Muscle of leg (tissue), 11 donors: Measurements from ENCODE around the gene EFCAB11. TPM values are rescaled to one million over a fixed set of nuclear protein-coding genes. Genes with fewer than 3 reads are reported as not detected.
A peak's percentile ranks its signal among the peaks of the same experiment; 100 is the strongest.

ENCODE experiments used
- DNase-seq: peaks from one replicate; pipeline ENCODE4 v3.0.0; 2013
- H3K27ac ChIP-seq: one replicate; pipeline ENCODE4 v1.5.1; 2013; ENCODE audit warnings: mild to moderate bottlenecking, low read length, control low read depth
- H3K27me3 ChIP-seq: one replicate; pipeline ENCODE4 v1.6.1; 2013; ENCODE audit warnings: low read length; ENCODE audit not compliant: control insufficient read depth, insufficient read depth
- H3K36me3 ChIP-seq: one replicate; pipeline ENCODE4 v1.6.1; 2013; ENCODE audit warnings: low read length; ENCODE audit not compliant: control insufficient read depth, insufficient read depth
- H3K4me1 ChIP-seq: one replicate; pipeline ENCODE4 v1.6.1; 2013; ENCODE audit warnings: low read length; ENCODE audit not compliant: control insufficient read depth, insufficient read depth
- H3K4me3 ChIP-seq: one replicate; pipeline ENCODE4 v1.5.1; 2013; ENCODE audit warnings: low read length, control low read depth
- H3K9me3 ChIP-seq: replicated peaks from 2 replicates; pipeline ENCODE4 v1.6.1; 2013; ENCODE audit warnings: low read depth, low read length; ENCODE audit not compliant: control insufficient read depth
- WGBS: methylation state at CpG from one replicate; pipeline ENCODE4 v1.1.5; 2013; ENCODE audit warnings: missing lambda C conversion rate; ENCODE audit not compliant: insufficient coverage; 5-methylcytosine and 5-hydroxymethylcytosine counted together
- polyA plus RNA-seq, 8 donors: library from polyadenylated mRNA; unstranded; fragments of 120-200 nt; gene quantifications; one replicate each; pipeline versions ENCODE4 v1.2.1 to v1.2.3, GENCODE V29; 2013; ENCODE audit warnings: inconsistent platforms in 1 of 8, low replicate concordance in 1 of 8; ENCODE audit not compliant: insufficient read length in 8 of 8, insufficient read depth in 1 of 8
- total RNA-seq: library from RNA; stranded (reverse); fragments of 120-200 nt; gene quantifications from one replicate; pipeline ENCODE4 v1.2.4, GENCODE V29; 2013

The EFCAB11 gene
- total and polyA plus RNA-seq, 9 donors, result 5.5 to 8.6 (median 6.5) TPM

DNA sequence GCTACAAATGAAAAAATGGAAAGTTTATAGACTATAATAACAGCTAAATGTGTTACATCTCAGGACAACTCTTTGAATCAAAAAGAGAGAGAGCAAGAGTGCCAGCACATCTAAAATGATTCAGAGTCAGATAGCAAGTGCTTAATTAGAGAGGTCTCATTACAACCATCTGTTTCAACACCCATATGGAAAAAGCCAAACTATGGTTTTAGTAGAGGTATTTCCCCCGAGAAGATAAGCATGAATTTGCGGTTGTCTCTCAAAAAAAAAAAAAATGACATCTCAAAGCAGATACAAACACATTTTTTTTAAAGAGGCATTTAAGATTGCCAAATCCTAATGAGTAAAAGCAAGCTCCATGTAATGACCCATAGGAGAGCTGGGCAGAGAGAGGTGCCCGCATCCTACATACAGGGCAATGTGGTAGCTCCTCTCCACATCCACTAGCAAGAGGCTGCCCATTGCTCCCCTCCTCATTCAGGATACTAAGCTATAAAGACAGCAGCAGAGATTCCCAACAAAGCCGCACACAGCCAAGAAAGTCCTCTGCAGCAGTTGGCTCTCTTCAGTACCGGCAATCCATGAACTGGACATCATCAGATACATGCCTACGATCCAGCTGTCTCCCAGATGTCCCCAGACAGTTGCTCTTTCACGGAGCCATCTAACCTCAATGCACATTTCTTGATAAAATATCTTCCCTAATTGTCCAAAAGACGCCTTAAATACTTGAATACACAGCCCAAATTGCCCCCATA is 100.4 kb downstream of the EFCAB11 start:
- 57% methylated on average over 6 of the region's 8 CpGs for WGBS
- Histone ChIP-seq H3K36me3 (no peaks in the 10 kb centered on the region), H3K9me3 (no peaks in the 10 kb centered on the region), H3K27me3 (no peaks in the 10 kb centered on the region), H3K27ac (no peak overlapping the region), H3K4me3 (no peak overlapping the region), H3K4me1 (peaks cover 9% of the 10 kb centered on the region)
- peak; percentile 43 for DNase-seq

DNA sequence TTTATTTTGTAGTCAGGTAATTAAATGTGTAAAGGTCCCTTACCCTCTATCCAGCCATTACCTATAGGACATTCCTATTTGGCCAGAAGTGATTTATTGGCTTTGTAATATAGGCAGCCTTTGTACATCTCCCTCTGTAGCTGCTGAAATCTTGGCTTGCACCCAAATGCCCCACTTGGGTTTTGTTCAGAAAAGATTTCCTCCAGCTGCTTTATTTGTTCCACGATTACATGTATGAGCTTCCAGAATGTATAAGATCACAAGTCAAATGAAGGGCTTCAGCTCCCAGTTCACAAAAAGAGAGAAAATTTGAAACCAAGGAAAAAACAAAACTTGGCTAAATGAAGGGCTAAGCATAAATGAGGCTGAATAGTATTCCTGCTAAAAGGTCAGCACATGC is 103.4 kb downstream of the EFCAB11 start:
- Histone ChIP-seq H3K27ac (peak overlapping the region; percentile 29), H3K4me3 (no peak overlapping the region), H3K4me1 (peaks cover 9% of the 10 kb centered on the region), H3K9me3 (no peaks in the 10 kb centered on the region), H3K27me3 (no peaks in the 10 kb centered on the region), H3K36me3 (no peaks in the 10 kb centered on the region)
- DNase-seq, result peak; percentile 78
- no CpG with 5 or more reads among the region's 1 CpG for WGBS

- WGBS, result 50% methylated on average over 1 of the region's 1 CpG
Measured at GRCh38 chr14:89849931-89850330, 104.6 kb downstream of the EFCAB11 start.

GRCh38 chr14:89848165-89848564 is 106.4 kb downstream of the EFCAB11 start:
- Histone ChIP-seq H3K27me3 (no peaks in the 10 kb centered on the region), H3K9me3 (no peaks in the 10 kb centered on the region), H3K4me3 (no peak overlapping the region), H3K36me3 (no peaks in the 10 kb centered on the region), H3K27ac (no peak overlapping the region), H3K4me1 (peaks cover 7% of the 10 kb centered on the region)
- WGBS, result 86% methylated on average over 1 of the region's 2 CpGs
- peak; percentile 59 for DNase-seq

More at GRCh38 chr14:89849931-89850330, 104.6 kb downstream of the EFCAB11 start:
- no peak overlapping the region for H3K4me3 ChIP-seq
- H3K4me1 ChIP-seq, result peaks cover 9% of the 10 kb centered on the region
- no peak overlapping the region for H3K27ac ChIP-seq
- no peaks in the 10 kb centered on the region for H3K9me3 ChIP-seq
- no peak for DNase-seq
- no peaks in the 10 kb centered on the region for H3K36me3 ChIP-seq
- no peaks in the 10 kb centered on the region for H3K27me3 ChIP-seq

DNA sequence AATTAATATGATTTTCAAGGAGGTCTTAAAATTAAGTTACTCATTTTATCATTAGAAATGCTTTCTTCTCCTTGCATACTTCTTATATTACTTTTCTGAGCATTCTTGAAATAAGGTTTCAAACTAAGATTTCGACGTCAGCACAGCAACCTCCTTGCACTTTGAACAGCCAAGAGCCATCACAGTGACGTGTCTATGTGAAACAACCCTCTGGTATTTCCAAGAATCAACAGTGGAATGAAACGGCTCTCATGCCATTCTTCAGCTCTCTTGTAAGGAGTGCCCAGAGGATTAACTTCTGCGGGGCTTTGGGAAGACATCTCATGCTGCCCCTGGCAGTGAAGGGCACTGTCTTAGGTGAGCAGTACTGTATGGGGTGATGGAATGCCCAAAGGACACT is 109.2 kb downstream of the EFCAB11 start:
- Histone ChIP-seq H3K27me3 (no peaks in the 10 kb centered on the region), H3K4me3 (no peak overlapping the region), H3K36me3 (no peaks in the 10 kb centered on the region), H3K27ac (no peak overlapping the region), H3K4me1 (peaks cover 2% of the 10 kb centered on the region), H3K9me3 (no peaks in the 10 kb centered on the region)
- DNase-seq, result no peak
- 62% methylated on average over 5 of the region's 5 CpGs for WGBS

GRCh38 chr14:89844508-89844907 is 110.0 kb downstream of the EFCAB11 start:
- Histone ChIP-seq H3K4me1 (no peaks in the 10 kb centered on the region), H3K27me3 (no peaks in the 10 kb centered on the region), H3K4me3 (no peak overlapping the region), H3K9me3 (no peaks in the 10 kb centered on the region), H3K36me3 (no peaks in the 10 kb centered on the region), H3K27ac (no peak overlapping the region)
- DNase-seq, result no peak
- WGBS, result 100% methylated on average over 1 of the region's 1 CpG

DNA sequence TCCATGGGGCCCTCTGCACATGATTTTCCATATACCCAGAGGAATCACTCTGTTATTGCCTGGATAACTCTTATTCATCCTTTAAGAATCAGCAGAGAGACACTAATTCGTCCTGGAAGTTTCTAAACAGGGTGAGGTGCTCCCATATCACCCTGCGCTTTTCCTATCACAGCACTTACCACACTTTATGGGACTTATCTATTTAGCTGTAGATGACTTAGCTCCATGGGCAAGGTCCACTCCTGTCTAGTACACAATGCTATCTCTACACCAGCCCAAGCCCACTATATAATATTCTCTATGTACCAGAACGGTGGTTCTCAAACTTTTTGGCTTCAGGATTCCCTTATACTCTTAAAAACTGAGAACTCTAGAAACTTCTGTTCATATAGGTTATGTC is 111.7 kb downstream of the EFCAB11 start:
- no peaks in the 10 kb centered on the region for H3K36me3 ChIP-seq
- H3K9me3 ChIP-seq, result peaks cover 4% of the 10 kb centered on the region
- no peaks in the 10 kb centered on the region for H3K27me3 ChIP-seq
- H3K4me3 ChIP-seq, result no peak overlapping the region
- 100% methylated on average over 1 of the region's 3 CpGs for WGBS
- DNase-seq, result no peak
- no peaks in the 10 kb centered on the region for H3K4me1 ChIP-seq
- no peak overlapping the region for H3K27ac ChIP-seq

- DNase-seq, result no peak
- Histone ChIP-seq H3K4me1 (no peaks in the 10 kb centered on the region), H3K36me3 (no peaks in the 10 kb centered on the region), H3K27me3 (no peaks in the 10 kb centered on the region), H3K27ac (no peak overlapping the region), H3K9me3 (peaks cover 4% of the 10 kb centered on the region), H3K4me3 (no peak overlapping the region)
- 89% methylated on average over 6 of the region's 6 CpGs for WGBS
Measured at GRCh38 chr14:89841851-89842250, 112.7 kb downstream of the EFCAB11 start.

- Histone ChIP-seq H3K36me3 (no peaks in the 10 kb centered on the region), H3K9me3 (peaks cover 4% of the 10 kb centered on the region), H3K4me1 (no peaks in the 10 kb centered on the region), H3K27me3 (no peaks in the 10 kb centered on the region), H3K4me3 (no peak overlapping the region), H3K27ac (no peak overlapping the region)
- WGBS, result 92% methylated on average over 3 of the region's 7 CpGs
- no peak for DNase-seq
Measured at GRCh38 chr14:89836830-89837469, 117.6 kb downstream of the EFCAB11 start.

DNA sequence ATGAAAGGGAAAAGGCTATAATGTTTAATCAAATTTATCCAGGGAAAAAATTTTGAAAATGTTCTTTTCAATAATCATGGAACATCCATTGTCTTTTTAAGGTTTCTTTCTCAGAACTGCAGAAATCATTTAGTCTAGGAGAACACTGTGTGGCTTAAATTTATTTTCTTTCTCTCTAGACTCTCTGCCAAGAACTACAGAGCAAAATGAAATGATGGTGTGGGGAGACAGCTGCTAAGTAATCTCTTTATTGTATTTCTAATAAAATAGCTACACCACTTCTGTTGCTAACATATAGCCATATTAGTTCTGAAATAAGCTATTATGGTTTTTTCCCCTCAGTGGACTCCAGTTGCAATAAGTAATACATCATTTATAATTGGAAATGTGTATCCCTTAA is 120.9 kb downstream of the EFCAB11 start:
- DNase-seq, result peak; percentile 61
- H3K36me3 ChIP-seq, result no peaks in the 10 kb centered on the region
- no peak overlapping the region for H3K27ac ChIP-seq
- H3K4me3 ChIP-seq, result no peak overlapping the region
- H3K27me3 ChIP-seq, result no peaks in the 10 kb centered on the region
- H3K4me1 ChIP-seq, result no peaks in the 10 kb centered on the region
- H3K9me3 ChIP-seq, result peaks cover under 1% of the 10 kb centered on the region
